8988T (cell line): ENCODE measurements around the gene ALAD.

Source experiments
- DNase-seq: peaks from one replicate; pipeline ENCODE4 v3.0.0; 2011

Gene ALAD

DNA sequence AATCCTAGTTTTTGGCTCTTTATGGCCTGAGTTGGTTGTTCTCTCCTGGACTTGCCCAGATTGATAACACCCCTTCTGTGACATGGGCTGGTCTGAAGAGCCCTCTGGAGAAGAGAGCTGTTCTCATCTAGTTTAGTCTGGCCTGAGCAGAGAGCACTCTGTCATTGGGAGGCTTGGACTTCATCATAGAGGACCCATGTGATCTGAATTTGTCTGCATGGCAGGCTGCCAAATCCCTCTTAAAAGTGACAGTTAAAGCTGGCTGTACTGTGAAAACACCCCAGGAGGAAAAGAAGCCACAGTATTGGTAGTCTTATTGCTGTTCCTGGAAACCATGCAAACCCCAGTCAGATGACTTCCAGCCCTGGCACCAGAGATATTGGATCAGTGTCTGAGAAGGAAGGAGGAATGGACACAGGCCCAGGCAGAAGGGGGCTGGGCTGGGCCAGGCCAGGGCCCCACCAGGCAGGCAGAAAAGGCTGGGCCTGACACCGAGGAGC lies 57.3 kb downstream of the ALAD start:
- no peak for DNase-seq

DNA sequence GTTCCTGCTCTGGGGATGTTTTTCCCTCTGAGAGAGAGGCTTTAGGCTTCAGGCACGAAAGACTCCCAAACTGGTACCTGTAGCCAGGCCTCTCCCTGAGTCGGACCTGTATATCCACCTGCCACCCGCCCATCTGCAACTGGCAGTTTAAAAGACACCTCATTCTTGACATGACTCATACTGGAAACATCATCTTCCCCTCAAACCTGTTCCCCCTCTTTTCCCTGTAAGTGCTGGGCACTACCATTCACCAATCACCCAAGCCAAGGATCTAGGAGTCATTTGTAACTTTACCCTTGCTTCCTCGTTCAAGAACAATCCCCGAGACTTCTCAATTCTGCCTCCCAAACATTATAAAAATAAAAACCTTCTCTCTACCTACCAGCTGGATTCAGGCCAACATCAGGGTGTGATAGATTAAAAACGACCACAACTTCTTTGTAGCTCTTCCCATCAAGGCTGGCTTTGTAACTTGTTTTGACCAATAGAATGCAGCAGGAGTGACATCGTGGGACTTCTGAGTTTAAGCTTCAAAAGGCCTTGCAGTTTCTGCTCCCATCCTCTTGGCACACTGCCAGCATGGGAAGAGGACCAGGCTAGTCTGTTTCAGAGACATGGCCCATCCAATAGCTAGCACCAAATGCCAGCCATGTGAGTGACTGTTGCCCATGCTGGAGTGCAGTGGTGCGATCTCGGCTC lies 59.2 kb downstream of the ALAD start:
- DNase-seq = no peak

DNA sequence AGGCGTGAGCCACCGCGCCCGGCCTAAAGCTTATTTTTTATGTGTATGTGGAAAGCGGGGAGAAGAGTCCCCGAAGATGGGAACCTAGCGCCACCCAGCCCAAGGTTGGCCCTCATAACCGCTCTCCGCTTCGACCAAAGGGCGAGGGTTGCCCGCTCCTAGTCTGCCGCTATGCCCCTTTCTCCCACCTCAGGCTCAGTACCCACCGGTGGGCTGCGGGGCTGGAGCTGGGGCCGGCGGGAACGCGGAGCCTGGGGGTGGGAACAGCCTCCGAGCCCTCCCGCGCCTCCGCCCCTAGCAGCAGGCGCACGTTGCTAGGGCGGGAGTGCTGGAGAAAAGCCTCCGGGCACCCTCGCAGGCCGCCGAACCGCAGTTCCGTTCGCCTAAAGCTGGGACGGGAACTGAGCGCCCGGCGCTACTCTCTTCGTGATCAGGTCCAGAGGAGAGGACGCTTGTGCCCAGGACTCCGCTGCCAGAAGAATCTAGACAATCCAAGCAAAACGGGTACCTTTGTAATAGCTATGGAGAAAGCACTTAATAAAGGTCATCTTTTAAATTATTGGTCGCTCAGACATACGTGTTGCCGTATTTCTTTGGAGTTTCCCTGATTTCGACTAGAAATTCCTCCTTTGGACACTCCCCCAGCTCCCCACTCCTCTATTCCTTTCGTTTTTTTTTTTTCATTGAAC lies 60.9 kb downstream of the ALAD start, which contains the start of gene WDR31:
Gene WDR31, minus strand, starts transcription at position 265 of the 689 bp plus-strand sequence. CDS start 8,253 bp downstream, outside the sequence.
- DNase-seq = peak; percentile 85

- DNase-seq = no peak
These were observed 63.4 kb downstream of the ALAD start for GRCh38 chr9:113337714-113338113.
